Hepatocyte (in vitro differentiated cells): ENCODE data around the gene TMEM117.

Experiments used
- EZH2 ChIP-seq: fragments of 200-600 bp; sonication (generic); IDR thresholded peaks from 2 replicates; pipeline ENCODE4 v1.6.1; 2016; ENCODE audit warnings: antibody characterized with exemption, mild to moderate bottlenecking, borderline replicate concordance
- TF ChIP-seq, protein P1 (sequence below): fragments of 200-600 bp; sonication (generic); IDR thresholded peaks from 2 replicates; pipeline ENCODE4 v1.5.1; 2016; ENCODE audit warnings: antibody characterized with exemption, mild to moderate bottlenecking; ENCODE audit not compliant: poor library complexity

- TF ChIP-seq, protein P1, sequence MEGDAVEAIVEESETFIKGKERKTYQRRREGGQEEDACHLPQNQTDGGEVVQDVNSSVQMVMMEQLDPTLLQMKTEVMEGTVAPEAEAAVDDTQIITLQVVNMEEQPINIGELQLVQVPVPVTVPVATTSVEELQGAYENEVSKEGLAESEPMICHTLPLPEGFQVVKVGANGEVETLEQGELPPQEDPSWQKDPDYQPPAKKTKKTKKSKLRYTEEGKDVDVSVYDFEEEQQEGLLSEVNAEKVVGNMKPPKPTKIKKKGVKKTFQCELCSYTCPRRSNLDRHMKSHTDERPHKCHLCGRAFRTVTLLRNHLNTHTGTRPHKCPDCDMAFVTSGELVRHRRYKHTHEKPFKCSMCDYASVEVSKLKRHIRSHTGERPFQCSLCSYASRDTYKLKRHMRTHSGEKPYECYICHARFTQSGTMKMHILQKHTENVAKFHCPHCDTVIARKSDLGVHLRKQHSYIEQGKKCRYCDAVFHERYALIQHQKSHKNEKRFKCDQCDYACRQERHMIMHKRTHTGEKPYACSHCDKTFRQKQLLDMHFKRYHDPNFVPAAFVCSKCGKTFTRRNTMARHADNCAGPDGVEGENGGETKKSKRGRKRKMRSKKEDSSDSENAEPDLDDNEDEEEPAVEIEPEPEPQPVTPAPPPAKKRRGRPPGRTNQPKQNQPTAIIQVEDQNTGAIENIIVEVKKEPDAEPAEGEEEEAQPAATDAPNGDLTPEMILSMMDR, result no peak
- no peak for TF ChIP-seq EZH2
Measured at GRCh38 chr12:43891856-43892574, 56.1 kb downstream of the TMEM117 start.
